ENCODE measurements around the gene FAM9A.

The FAM9A gene
- 0 to 0.07 (median 0) reads per million in 18 experiments for total RNA-seq

DNA sequence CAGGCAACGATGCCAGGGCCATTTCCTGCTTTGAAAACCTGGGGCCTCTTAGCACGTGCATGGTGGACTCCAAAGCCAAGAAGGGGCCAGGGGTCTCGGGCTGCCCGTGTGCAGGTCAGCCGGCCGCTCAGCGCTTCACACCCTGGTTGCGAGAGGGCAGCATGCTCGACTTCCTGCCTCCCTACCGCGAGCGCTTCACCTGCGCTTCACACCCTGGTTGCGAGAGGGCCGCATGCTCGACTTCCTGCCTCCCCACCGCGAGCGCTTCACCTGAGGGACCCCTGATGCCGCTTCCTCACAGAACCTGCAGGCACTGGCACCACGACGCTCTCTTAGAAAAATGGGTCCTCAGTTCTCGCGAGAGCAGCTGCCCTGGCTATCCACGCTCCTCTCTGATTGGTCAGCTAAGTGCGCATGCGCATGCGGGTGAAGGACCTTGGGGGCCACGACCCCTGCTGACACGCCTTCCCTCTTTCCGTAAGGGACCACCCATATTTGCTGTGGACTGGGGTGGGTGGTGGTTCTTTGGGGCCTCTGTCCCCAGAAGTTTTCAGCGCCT, at the start of gene FAM9A:
Gene FAM9A, minus strand, starts transcription at position 343 of the 559 bp plus-strand sequence. CDS start 1,212 bp downstream, outside the sequence.
- no peak for DNase-seq

GRCh38 chrX:8850478-8850877, 49.3 kb upstream of the FAM9A start:
- DNase-seq: no peak

- DNase-seq: no peak
Measured at GRCh38 chrX:8849945-8850344, 48.8 kb upstream of the FAM9A start.

DNA sequence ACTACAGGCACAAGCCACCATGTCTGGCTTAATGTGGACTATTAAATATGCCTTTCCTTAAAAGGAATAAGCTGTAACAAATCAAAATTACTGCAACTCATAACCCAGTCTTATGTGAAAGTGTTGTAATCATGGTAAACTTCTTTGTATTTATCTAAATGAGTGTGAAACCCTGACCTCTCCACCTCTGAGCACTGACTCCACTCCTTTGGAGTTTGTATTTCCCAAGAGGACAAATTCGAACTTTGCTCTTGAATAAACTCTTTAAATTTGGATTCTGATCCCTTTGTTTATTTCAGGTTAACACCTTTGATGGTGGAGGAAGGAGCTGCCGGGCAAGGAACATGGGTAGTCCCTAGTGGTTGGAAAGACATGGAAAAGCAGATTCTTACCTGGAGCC, 48.3 kb upstream of the FAM9A start:
- DNase-seq: no peak

- no peak for DNase-seq
Measured at GRCh38 chrX:8848911-8849310, 47.7 kb upstream of the FAM9A start.

DNA sequence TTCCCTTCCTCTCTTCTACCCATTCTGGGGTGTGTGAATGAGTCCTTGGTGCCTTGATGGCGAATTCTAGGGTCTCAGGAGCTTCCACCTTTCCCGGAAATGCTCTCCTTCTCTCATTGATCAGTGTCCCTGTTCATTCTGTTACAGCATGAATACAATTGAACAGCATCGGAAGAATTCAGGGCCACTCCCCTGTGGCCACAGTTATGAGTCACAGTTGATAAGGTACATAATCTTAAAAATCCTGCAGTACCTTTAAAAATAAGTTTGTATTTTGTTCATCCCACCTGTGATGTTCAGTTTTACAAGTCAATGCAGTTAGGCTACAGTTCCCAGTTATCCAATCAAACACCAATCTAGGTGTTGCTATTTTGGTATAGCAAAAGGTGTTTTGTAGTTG, 47.3 kb upstream of the FAM9A start:
- DNase-seq: no peak

DNA sequence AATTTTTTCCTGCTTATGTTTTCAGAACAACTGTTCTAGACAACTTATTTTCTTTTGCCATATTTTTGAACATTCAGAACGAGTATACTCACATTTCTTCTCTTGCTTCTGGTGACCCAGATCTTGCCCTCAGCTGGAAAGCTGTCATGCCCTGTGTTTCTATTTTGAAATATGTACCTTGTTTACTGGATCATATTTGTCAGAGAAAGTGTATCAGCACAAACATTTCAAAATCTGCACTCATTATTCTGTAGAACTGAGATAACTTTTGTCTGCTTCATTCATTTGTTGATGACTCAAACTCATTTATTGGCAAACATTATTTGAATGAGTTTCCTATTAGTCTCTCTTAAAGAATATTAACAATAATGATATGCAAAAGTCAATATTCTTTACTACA, 46.2 kb upstream of the FAM9A start:
- no peak for DNase-seq

- DNase-seq: no peak
Measured at GRCh38 chrX:8846266-8846665, 45.1 kb upstream of the FAM9A start.

DNA sequence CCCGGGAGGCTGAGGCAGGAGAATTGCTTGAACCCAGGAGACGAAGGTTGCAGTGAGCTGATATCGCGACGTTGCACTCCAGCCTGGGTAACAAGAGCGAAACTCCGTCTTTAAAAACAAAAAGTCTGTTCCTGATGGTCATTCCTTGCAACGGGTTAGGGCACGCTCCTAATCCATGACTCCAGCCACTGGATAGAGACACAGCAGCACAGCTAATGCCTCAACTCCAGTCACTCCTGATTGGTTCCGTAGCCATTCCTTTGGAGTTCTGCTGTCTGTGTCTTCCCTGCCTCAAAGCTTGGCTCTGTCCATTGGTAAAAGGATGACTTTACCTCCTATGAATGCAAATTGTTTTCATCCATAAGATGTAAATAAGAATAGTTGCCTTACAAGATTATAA, 44.3 kb upstream of the FAM9A start:
- no peak for DNase-seq

DNA sequence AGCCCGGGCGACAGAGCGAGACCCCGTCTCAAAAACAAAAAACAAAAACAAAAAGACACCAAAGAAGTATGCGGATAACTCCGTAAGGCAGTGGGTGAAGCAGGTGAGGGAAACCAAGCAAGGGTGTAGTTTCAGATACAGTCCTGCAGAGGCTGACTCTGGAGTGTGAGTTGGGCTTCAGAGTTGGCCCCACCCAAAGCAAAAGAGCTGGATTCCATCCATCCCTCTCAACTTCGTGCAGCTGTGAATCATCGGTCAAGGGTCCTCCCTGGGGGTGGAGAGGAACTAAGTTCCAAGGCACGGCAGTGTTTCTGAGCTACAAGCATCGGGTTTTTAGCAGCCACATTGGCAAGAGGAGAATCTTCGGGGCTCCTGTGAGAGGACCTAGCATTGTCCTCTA, 43.9 kb upstream of the FAM9A start:
- no peak for DNase-seq

DNA sequence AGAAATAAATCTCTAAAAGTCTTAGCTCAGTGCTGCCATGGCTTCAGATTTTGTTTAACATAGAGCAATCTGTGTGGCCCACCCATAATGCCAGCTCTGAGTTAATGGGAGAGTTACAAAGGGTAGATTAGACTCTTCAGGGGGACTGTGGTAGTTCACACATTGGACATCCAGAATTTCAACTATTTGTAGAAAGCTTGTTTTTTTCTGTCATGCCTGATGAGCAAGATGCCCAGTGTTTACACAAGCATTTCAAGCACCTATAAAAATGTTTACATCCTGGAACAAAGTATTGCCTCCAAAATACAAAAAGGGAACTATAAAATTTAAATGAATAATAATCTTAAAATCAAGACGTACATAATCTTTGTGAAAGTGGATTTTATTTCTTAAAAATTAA, 43.0 kb upstream of the FAM9A start:
- DNase-seq: no peak

DNA sequence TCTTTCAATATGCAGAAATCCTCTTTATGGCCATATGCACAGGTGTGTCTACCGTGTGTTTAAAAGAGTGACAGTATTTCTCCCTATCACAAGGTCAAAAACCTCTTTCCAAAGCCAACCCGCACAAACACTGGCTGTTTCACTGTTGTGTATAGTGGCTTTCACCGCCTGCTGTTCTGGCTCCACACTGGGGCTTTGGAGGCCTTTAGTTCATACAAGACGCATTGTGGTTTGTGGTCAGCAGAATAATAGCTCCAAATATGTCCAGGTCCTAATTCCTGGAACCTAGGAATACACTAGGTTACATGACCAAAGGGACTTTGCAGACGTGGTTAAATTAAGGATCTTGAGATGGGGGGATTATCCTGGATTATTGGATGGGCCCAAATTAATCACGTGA, 40.7 kb upstream of the FAM9A start:
- DNase-seq: no peak

- DNase-seq: no peak
Measured at GRCh38 chrX:8834392-8834791, 33.2 kb upstream of the FAM9A start.

GRCh38 chrX:8832582-8833378, 31.6 kb upstream of the FAM9A start:
- no peak for DNase-seq

- DNase-seq: no peak
Measured at GRCh38 chrX:8823698-8824097, 22.5 kb upstream of the FAM9A start.

DNA sequence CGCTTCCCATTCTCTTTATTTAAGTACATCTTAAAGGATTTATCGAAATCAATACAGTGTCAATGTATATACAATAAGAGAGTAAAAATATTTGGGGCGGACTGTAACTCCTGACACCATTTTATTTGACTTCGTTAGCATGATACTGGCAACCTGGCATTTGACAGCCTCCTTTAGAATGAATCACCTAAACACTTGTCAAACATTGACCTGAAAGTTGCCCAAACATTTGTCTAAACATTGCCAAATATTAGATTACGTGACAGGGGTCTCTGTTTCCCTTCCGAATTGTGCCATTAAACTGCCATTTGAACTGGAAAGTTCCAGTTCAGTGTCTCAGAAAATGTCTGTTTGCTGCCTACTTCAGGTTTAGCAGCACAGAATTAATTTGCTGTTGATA, 20.8 kb upstream of the FAM9A start:
- DNase-seq: no peak

DNA sequence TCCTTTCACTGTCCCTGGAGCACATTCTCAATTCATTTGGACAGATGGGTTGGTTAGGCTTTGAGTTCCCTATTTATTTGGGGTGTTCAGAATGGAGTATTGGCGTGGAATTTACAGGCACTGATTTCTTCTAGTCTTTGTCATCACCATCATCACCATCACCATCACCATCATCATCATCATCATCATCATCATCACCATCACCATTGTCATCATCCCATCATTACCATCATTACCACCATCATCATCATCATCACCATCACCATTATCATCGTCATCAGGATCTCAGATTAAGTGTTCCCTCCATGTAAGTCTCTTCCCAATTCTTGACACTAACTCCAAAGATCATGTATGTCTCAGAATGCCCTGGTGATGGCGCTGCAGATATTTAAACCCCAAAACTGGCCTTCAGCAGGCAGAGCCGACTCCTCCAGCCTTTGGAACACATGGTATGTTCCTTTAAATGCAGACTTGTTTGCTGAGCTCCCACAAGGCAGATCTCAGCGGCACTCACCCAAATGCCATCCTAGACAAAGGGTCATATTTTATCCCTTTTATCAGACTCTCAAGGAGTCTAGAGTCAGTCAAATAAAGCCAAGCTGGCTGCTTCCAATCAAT, 19.8 kb upstream of the FAM9A start:
- no peak for DNase-seq

DNA sequence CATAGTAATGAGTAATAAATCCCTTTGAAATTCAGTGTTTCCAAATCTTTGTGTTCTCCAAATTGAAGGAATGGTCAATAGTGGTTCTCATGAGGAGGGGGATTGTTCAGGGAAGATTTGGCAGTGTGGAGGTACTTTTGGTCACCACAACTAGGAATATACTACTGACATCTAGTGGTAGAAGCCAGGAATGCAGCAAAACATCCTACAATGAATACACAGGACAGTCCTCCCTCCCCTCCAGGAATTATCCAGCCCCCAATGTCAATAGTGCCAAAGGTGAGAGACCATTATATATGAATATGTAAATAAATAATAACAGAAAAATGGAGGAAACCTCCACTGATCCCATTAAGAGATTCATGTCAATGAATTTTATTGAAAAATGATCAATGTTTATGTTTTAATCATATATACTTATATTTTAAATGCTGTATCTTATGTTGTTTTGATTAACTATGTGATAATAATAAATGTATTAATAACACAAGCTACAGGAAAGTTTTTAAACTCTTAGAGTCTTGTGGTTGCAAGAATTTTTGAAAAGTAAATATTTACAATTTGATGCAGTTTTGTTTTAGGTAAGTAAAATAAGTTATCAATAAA, 14.4 kb upstream of the FAM9A start:
- DNase-seq: peak; percentile 32 to 35

GRCh38 chrX:8813036-8813435, 11.9 kb upstream of the FAM9A start:
- DNase-seq: no peak

DNA sequence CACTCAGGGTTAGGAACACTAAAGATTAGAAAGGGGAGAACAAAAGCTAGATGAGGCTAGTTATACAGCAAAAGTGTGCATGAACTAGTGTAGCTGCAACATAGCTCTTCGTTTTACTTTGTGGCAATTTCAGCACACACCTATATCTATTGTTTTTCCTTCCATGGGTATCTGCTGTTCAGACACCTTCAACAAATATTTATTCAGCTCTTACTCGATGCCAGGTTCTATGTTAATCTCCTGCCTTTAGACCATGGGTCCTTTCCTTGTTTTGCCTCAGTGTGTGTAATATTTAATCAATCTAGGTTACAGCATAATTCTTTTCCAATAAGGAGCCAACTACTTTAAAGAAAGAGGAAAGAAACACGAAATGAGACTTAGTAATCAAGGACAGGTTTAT, 10.4 kb upstream of the FAM9A start:
- DNase-seq: no peak

- no peak for DNase-seq
Measured at GRCh38 chrX:8808661-8809060, 7.5 kb upstream of the FAM9A start.

DNA sequence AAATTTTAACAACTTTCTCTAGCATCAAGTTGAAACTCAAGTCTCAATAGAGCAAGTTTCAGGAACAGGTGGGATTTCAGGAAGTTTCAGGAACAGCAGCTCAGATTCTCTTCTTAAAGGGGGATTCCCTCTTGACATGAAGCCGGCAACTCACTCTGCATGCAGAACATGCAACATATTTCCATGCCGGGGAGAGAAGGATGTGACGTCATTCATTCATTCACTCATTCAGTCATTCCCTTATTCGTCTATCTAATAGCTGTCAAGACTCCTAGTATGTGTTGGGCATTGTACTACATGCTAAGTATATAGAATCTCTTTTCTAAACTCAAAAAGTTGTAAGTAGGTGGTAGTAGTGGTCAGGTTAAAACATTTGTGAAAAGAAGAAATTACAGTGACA, 4.8 kb upstream of the FAM9A start:
- no peak for DNase-seq

DNA sequence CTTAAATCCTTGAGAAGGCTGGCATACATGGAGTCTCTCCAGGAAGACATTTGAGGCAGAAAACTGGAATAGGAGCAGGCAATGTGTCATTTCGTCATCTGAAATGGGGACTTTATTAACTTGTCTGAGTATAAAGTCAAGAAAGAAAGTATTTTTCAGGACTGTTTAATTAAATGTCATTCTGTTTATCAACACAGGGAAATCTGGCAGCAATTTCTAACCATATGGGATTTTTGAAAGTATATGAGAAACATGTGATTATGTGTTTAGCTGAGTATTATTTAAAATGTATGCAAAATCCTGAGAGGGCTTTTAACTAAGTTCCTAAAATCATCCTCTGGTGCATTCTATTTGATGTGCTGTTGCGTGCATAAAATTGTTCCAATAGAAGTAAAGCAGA, 3.9 kb upstream of the FAM9A start:
- DNase-seq: no peak

- no peak for DNase-seq
Measured at GRCh38 chrX:8803326-8803725, 2.1 kb upstream of the FAM9A start.
